Measurements from ENCODE around the gene NSD1. TPM values are rescaled to one million over a fixed set of nuclear protein-coding genes. Genes with fewer than 3 reads are reported as not detected.

Gene NSD1
- polyA plus RNA-seq, 1 donor from 2014 or later: 12.8 TPM

DNA sequence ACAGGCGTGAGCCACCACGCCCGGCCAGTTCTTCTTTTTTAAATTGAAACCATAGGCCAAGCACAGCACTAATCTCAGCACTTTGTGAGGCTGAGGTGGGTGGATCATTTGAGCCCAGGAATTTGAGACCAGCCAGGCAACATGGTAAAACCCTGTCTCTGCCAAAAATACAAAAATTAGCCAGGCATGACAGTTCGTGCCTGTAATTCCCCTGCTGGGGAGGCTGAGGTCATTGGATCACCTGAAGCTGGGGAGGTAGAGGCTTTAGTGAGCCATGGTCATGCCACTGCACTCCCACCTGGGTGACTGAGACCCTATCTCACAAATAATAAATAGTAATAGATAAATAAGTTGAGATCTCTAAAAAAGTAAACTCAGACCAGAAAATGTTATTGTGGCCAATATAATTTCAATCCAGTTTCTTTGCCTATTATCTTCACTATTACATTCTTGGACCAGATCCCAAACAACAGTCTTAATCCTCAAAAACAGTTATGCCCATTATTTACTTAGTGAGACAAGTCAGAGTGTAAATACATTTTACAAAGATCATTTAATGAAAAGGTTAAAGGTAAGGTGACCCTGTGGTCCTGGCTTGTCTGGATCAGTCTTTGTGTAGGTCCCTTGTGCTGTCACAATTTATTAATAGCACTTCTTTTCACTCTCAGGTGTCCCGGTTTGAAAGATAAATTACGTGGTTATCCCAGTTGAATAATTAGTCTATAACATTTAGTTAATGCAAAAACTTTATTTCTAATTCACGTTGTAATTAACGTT, 116.4 kb downstream of the NSD1 start:
- H3K9ac ChIP-seq (ENCODE audit: low read length): no peak overlapping the region
- no peak overlapping the region for H3K4me2 ChIP-seq (ENCODE audit: low read length)
- no peak overlapping the region for H2AFZ ChIP-seq (ENCODE audit: low read depth, low read length)
- H3K27ac ChIP-seq (ENCODE audit: low read length): no peak overlapping the region
- no peaks in the 10 kb centered on the region for H3K9me2 ChIP-seq (ENCODE audit: insufficient read depth, low read length)
- TF ChIP-seq SMC3 (conservative IDR thresholded peaks at IDR 0.05; ENCODE audit: poor library complexity) (no peak), REST (IDR thresholded peaks at IDR 0.05; ENCODE audit: borderline replicate concordance) (no peak), EZH2 (IDR thresholded peaks at IDR 0.05; ENCODE audit: borderline replicate concordance, insufficient read depth, low read length, poor library complexity, severe bottlenecking) (no peak), POLR2AphosphoS5 (IDR thresholded peaks at IDR 0.05) (no peak), TAF1 (IDR thresholded peaks at IDR 0.05; ENCODE audit: low read depth) (no peak), EP300 (conservative IDR thresholded peaks at IDR 0.05; ENCODE audit: poor library complexity, severe bottlenecking) (no peak), MXI1 (conservative IDR thresholded peaks at IDR 0.05; ENCODE audit: poor library complexity, severe bottlenecking) (no peak), RAD21 (conservative IDR thresholded peaks at IDR 0.05) (no peak)
- TF ChIP-seq, protein P1, sequence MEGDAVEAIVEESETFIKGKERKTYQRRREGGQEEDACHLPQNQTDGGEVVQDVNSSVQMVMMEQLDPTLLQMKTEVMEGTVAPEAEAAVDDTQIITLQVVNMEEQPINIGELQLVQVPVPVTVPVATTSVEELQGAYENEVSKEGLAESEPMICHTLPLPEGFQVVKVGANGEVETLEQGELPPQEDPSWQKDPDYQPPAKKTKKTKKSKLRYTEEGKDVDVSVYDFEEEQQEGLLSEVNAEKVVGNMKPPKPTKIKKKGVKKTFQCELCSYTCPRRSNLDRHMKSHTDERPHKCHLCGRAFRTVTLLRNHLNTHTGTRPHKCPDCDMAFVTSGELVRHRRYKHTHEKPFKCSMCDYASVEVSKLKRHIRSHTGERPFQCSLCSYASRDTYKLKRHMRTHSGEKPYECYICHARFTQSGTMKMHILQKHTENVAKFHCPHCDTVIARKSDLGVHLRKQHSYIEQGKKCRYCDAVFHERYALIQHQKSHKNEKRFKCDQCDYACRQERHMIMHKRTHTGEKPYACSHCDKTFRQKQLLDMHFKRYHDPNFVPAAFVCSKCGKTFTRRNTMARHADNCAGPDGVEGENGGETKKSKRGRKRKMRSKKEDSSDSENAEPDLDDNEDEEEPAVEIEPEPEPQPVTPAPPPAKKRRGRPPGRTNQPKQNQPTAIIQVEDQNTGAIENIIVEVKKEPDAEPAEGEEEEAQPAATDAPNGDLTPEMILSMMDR (IDR thresholded peaks at IDR 0.05; ENCODE audit: poor library complexity, severe bottlenecking): no peak
- H3K27me3 ChIP-seq (ENCODE audit: insufficient read depth, low read depth, low read length): no peaks in the 10 kb centered on the region
- no peaks in the 10 kb centered on the region for H4K20me1 ChIP-seq (ENCODE audit: insufficient read depth)
- peaks cover 7% of the 10 kb centered on the region for H3K36me3 ChIP-seq (ENCODE audit: insufficient read depth, low read length)
- no peaks in the 10 kb centered on the region for H3K9me3 ChIP-seq (ENCODE audit: low read length)
- H3K79me2 ChIP-seq (replicated peaks; ENCODE audit: insufficient read depth, low read length): no peaks in the 10 kb centered on the region
- no peak overlapping the region for H3K4me3 ChIP-seq (ENCODE audit: low read length)
- H3F3A ChIP-seq (ENCODE audit: insufficient read depth, low read length, poor library complexity, severe bottlenecking): no peaks in the 10 kb centered on the region

DNA sequence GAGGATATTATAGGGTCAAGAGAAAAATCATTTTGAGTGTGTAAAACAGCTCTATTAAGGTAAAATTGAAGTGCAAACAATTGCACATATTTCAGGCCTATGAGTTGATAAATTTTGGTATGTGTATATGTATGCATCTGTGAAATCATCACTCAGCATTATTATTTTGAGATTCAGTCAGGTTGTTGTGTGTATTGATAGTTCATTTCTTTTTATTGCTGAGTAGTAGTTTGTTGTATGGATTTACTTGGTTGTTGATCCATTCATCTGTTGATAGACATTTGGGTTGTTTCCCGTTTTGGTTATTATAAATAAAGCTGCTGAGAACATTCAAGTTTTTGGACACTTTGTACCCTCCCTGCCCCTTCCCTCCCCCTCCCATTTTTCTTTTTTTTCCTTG, 119.7 kb downstream of the NSD1 start:
- no peak overlapping the region for H2AFZ ChIP-seq (ENCODE audit: low read depth, low read length)
- no peak overlapping the region for H3K4me3 ChIP-seq (ENCODE audit: low read length)
- no peak overlapping the region for H3K27ac ChIP-seq (ENCODE audit: low read length)
- H3F3A ChIP-seq (ENCODE audit: insufficient read depth, low read length, poor library complexity, severe bottlenecking): no peaks in the 10 kb centered on the region
- no peak for TF ChIP-seq TAF1 (IDR thresholded peaks at IDR 0.05; ENCODE audit: low read depth)
- TF ChIP-seq REST (IDR thresholded peaks at IDR 0.05; ENCODE audit: borderline replicate concordance): no peak
- no peak for TF ChIP-seq EP300 (conservative IDR thresholded peaks at IDR 0.05; ENCODE audit: poor library complexity, severe bottlenecking)
- TF ChIP-seq RAD21 (conservative IDR thresholded peaks at IDR 0.05): no peak
- no peak for TF ChIP-seq SMC3 (conservative IDR thresholded peaks at IDR 0.05; ENCODE audit: poor library complexity)
- no peaks in the 10 kb centered on the region for H3K79me2 ChIP-seq (replicated peaks; ENCODE audit: insufficient read depth, low read length)
- H4K20me1 ChIP-seq (ENCODE audit: insufficient read depth): no peaks in the 10 kb centered on the region
- no peaks in the 10 kb centered on the region for H3K27me3 ChIP-seq (ENCODE audit: insufficient read depth, low read depth, low read length)
- H3K36me3 ChIP-seq (ENCODE audit: insufficient read depth, low read length): no peaks in the 10 kb centered on the region
- H3K9ac ChIP-seq (ENCODE audit: low read length): no peak overlapping the region
- no peaks in the 10 kb centered on the region for H3K9me3 ChIP-seq (ENCODE audit: low read length)
- no peak overlapping the region for H3K4me2 ChIP-seq (ENCODE audit: low read length)
- no peaks in the 10 kb centered on the region for H3K9me2 ChIP-seq (ENCODE audit: insufficient read depth, low read length)

All from neural cell (in vitro differentiated cells).